ENCODE measurements around the gene ATXN1.
"Not testable (repeated sequence)": the region's sequence is repeated elsewhere in the genome, so short reads cannot be mapped to it uniquely, and the experiment has no call there.

Gene ATXN1

DNA sequence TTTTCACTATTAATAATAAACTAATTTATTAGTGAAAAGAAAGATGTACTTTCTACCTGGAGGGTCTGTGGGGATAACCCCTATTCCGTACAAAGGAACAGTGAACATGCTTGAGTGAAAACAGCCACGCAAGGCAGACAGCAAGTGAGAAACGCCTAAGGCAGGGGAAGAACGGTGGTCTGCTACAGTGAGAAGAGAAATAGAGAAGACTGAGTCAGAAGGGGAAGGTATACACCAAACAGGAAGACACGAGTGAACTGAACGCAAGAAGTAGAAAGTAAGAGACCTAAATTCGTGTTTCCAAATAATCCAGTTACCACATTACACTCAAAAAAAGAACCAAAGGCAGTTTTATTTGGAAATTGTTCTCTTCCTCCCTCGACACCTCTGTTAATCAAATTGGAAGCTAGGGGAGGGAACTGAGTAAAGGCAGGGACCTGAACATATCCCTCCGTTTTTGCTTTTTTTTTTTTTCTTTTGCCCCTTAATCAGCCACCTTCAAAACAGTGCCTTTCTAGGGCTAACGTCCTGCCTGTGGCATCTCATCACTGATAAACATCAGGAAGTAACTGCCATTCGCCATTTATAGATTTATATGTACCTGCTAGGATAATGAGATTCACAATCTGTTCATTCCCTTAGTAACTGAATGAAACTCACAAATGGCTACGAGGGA lies 48.9 kb downstream of the ATXN1 start:
- H3K4me3 ChIP-seq (ENCODE audit: low read depth, low read length): no peak overlapping the region
- no peak for TF ChIP-seq CTCF (IDR thresholded peaks at IDR 0.05; ENCODE audit: borderline replicate concordance, insufficient read depth, low read depth, low read length)

DNA sequence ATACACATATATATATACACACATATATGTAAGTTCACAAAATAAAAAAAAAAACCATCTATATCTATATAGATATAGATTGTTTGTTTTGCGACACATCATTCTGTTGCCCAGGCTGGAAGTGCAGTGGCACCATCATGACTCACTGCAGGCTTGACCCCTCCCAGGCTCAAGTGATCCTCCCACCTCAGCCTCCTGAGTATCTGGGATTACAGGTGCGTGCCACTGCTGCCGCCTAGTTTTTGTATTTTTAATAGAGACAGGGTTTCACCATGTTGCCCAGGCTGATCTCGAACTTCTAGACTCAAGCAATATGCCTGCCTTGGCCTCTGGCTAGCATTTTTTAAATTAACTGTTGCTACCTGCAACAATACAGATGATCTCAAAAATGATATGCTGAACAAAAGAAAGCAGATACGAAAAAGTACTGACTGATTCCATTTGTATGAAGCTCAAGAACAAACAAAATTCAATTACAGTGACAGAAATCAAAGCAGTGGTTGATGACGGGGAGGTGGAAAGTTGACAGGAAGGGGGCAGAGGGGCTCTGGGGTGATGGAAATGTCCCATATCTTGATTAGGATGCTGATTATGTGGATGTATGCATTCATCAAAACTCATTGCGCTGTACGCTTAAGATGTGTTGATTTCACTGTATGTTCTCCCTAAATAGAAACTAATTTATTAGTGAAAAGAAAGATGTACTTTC lies 49.6 kb downstream of the ATXN1 start:
- TF ChIP-seq CTCF (IDR thresholded peaks at IDR 0.05; ENCODE audit: borderline replicate concordance, insufficient read depth, low read depth, low read length): no peak

GRCh38 chr6:16706911-16707783 lies 54.1 kb downstream of the ATXN1 start:
- no peak for TF ChIP-seq CTCF (IDR thresholded peaks at IDR 0.05; ENCODE audit: borderline replicate concordance, insufficient read depth, low read depth, low read length)
- no peak overlapping the region for H3K4me3 ChIP-seq (ENCODE audit: low read depth, low read length)

More for the DNA sequence above, 49.6 kb downstream of the ATXN1 start:
- no peak overlapping the region for H3K4me3 ChIP-seq (ENCODE audit: low read depth, low read length)

GRCh38 chr6:16706491-16706890 lies 54.8 kb downstream of the ATXN1 start:
- H3K4me3 ChIP-seq (ENCODE audit: low read depth, low read length): not testable (repeated sequence)

- no peak overlapping the region for H3K4me3 ChIP-seq (ENCODE audit: low read depth, low read length)
- TF ChIP-seq CTCF (IDR thresholded peaks at IDR 0.05; ENCODE audit: borderline replicate concordance, insufficient read depth, low read depth, low read length): no peak
These were observed 55.2 kb downstream of the ATXN1 start for GRCh38 chr6:16706029-16706428.

DNA sequence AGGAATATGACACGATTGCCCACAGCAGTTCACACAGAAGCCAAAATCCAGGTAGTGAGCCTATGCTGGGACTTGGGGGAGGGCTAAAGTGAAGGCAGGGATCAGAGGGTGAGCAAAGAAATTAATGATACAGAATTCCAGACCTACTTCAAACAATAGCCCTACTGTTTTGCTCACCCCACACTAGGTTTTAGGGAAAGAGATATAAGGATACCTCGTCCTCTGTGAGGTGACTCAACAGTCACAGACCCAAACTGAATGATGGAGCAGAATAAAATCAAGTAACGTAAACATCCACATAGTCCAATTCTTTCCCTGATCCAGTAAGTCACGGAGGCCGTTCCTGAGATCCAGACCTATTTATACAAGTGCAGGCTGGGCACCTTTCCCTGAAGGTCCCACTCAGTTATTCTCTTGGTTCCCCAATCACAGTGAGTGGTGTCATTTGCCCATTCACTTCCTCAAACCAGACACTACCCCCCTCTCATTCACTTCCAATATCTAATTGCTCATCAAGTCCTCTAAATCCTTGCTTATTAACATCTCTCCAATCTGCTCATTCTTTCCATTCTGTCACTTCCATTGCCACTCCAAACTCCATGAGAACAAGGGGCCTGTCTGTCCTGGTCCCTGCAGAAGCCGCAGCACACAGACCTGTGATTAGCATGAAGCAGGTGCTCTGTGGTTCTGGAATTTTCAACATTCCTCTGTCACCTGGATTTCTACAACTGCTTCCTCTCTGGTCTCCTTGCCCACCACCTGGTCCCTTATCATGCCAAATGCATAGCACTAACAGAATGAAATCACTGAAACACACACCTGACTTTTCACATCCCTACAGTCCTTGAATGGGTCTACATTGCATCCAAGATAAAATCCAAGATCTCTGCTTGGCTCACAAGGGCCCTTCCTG lies 55.9 kb downstream of the ATXN1 start:
- no peak for TF ChIP-seq CTCF (IDR thresholded peaks at IDR 0.05; ENCODE audit: borderline replicate concordance, insufficient read depth, low read depth, low read length)
- H3K4me3 ChIP-seq (ENCODE audit: low read depth, low read length): no peak overlapping the region

Measured in GM12875 (cell line).